B cell (primary cell): Measurements from ENCODE around the gene MYOCOS. TPM values are rescaled to one million over a fixed set of nuclear protein-coding genes. Genes with fewer than 3 reads are reported as not detected.

Experiments
- ATAC-seq: fragments of 200-7000 bp; cut with Tn5 transposase; one replicate; pipeline ENCODE4 v1.10.0; 2021; ENCODE audit warnings: low read depth, mild to moderate bottlenecking, moderate number of reproducible peaks, moderate library complexity
- CTCF ChIA-PET: fragments of 350-600 bp; sonication (Branson Sonifier 250); formaldehyde crosslinking; loops from one replicate; lab custom pipeline; 2021; ENCODE audit warnings: antibody characterized with exemption, inconsistent platforms; lab: Charles Lee
- POLR2A ChIA-PET: fragments of 350-600 bp; sonication (Branson Sonifier 250); formaldehyde crosslinking; loops from one replicate; lab custom pipeline; 2021; ENCODE audit warnings: antibody characterized with exemption; lab: Charles Lee
- DNase-seq: peaks from one replicate; pipeline ENCODE4 v3.0.0; 2013
- H2AFZ ChIP-seq: 2 replicates; pipeline ENCODE4 v1.6.1; 2012; ENCODE audit warnings: mild to moderate bottlenecking, low read depth, low read length; ENCODE audit not compliant: insufficient read depth, poor library complexity, severe bottlenecking
- H3K27ac ChIP-seq, 2 donors: 1 replicate in 1 of 2; 2 replicates in 1 of 2; pipeline ENCODE4 v1.5.1; 2012 to 2013; ENCODE audit warnings: low read length in 2 of 2, mild to moderate bottlenecking in 2 of 2, moderate library complexity in 1 of 2
- H3K27me3 ChIP-seq, 4 experiments: fragments of 200-600 bp in 1 of 4; sonication (generic) in 1 of 4; replicated peaks in 1 of 4; 1 replicate in 2 of 4; 2 replicates in 2 of 4; pipeline versions ENCODE4 v1.6.1 to v1.7.0; 2013 to 2016; ENCODE audit warnings: low read length in 3 of 4, mild to moderate bottlenecking in 2 of 4, mixed read lengths in 1 of 4, moderate library complexity in 1 of 4; ENCODE audit not compliant: insufficient read depth in 4 of 4, control insufficient read depth in 3 of 4; ENCODE audit errors: control extremely low read depth in 1 of 4
- H3K36me3 ChIP-seq, 2 experiments: replicated peaks in 1 of 2; 1 replicate in 1 of 2; 2 replicates in 1 of 2; pipeline versions ENCODE4 v1.6.1 to v1.7.1; 2013; ENCODE audit warnings: low read length in 1 of 2; ENCODE audit not compliant: insufficient read depth in 2 of 2, control insufficient read depth in 1 of 2; ENCODE audit errors: control extremely low read depth in 1 of 2, extremely low read depth in 1 of 2
- H3K4me1 ChIP-seq, 2 donors: fragments of 200-600 bp in 1 of 2; sonication (generic) in 1 of 2; 1 replicate in 1 of 2; 2 replicates in 1 of 2; pipeline versions ENCODE4 v1.5.1 to v1.6.1; 2013 to 2017; ENCODE audit warnings: low read length in 2 of 2; ENCODE audit not compliant: control insufficient read depth in 2 of 2, insufficient read depth in 2 of 2
- H3K4me2 ChIP-seq: replicated peaks from 2 replicates; pipeline ENCODE3; 2012; ENCODE audit warnings: mild to moderate bottlenecking, low read depth, low read length; ENCODE audit not compliant: poor library complexity, severe bottlenecking
- H3K4me3 ChIP-seq, 5 experiments: fragments of 200-600 bp in 1 of 5; sonication (generic) in 1 of 5; 1 replicate in 3 of 5; 2 replicates in 2 of 5; pipeline versions ENCODE4 v1.5.1 to v1.7.0; 2011 to 2016; ENCODE audit warnings: low read length in 4 of 5, mild to moderate bottlenecking in 4 of 5, low read depth in 2 of 5, control low read depth in 1 of 5, moderate library complexity in 1 of 5; ENCODE audit not compliant: insufficient read depth in 1 of 5; ENCODE audit errors: control extremely low read depth in 1 of 5, extremely low read depth in 1 of 5
- H3K79me2 ChIP-seq: fragments of 200-600 bp; sonication (generic); one replicate; pipeline ENCODE4 v1.6.0; 2016; ENCODE audit warnings: low read length; ENCODE audit not compliant: control insufficient read depth, insufficient read depth
- H3K9ac ChIP-seq: fragments of 200-600 bp; sonication (generic); 2 replicates; pipeline ENCODE4 v1.6.1; 2017; ENCODE audit warnings: mild to moderate bottlenecking, low read length, moderate library complexity
- H3K9me3 ChIP-seq, 3 donors: one replicate each; pipeline versions ENCODE4 v1.6.1 to v1.7.1; 2013; ENCODE audit warnings: low read length in 2 of 3; ENCODE audit not compliant: control insufficient read depth in 2 of 3, insufficient read depth in 1 of 3; ENCODE audit errors: control extremely low read depth in 1 of 3
- H4K20me1 ChIP-seq: 2 replicates; pipeline ENCODE4 v1.6.0; 2012; ENCODE audit warnings: mild to moderate bottlenecking, low read length; ENCODE audit not compliant: insufficient read depth, control insufficient read depth, poor library complexity, severe bottlenecking
- H3K27ac Mint-ChIP-seq: one replicate; pipeline ENCODE4 v1.8.0; 2021; ENCODE audit warnings: mixed read lengths
- H3K27me3 Mint-ChIP-seq: one replicate; pipeline ENCODE4 v1.8.0; 2021; ENCODE audit warnings: mixed read lengths
- H3K4me1 Mint-ChIP-seq: one replicate; pipeline ENCODE4 v1.8.0; 2021; ENCODE audit warnings: mixed read lengths
- H3K4me3 Mint-ChIP-seq: one replicate; pipeline ENCODE4 v1.8.0; 2021; ENCODE audit warnings: mixed read lengths
- H3K9me3 Mint-ChIP-seq: one replicate; pipeline ENCODE4 v1.8.0; 2022; ENCODE audit warnings: mixed read lengths; ENCODE audit not compliant: insufficient read depth
- CTCF ChIP-seq: fragments of 200-600 bp; IDR thresholded peaks from one replicate; pipeline ENCODE4 v1.8.0; 2022; ENCODE audit warnings: antibody characterized with exemption, mild to moderate bottlenecking
- EZH2 ChIP-seq: IDR thresholded peaks from 2 replicates; pipeline ENCODE4 v1.6.1; 2012; ENCODE audit warnings: borderline replicate concordance, low read depth, mild to moderate bottlenecking, moderate library complexity, low read length; ENCODE audit not compliant: insufficient read depth, poor library complexity, severe bottlenecking
- WGBS: methylation state at CpG from one replicate; pipeline ENCODE4 v1.1.5; 2013; ENCODE audit warnings: missing lambda C conversion rate; ENCODE audit not compliant: insufficient coverage; 5-methylcytosine and 5-hydroxymethylcytosine counted together
- intact Hi-C: fragments of 100-400 bp; cut with micrococcal nuclease; formaldehyde crosslinking; loops from one replicate; pipeline ENCODE4 v1.10.0; 2022
- polyA plus RNA-seq: library from polyadenylated mRNA; depleted of rRNA; stranded (reverse); fragments of >200 nt; gene quantifications from 2 replicates; pipeline ENCODE4 v1.2.3, GENCODE V29; 2012
- total RNA-seq, 2 donors: library from RNA; stranded (reverse); fragments of 120-200 nt in 1 of 2; gene quantifications; 1 replicate in 1 of 2; 2 replicates in 1 of 2; pipeline versions ENCODE4 v1.2.3 to v1.2.4, GENCODE V29; 2013 to 2022

The MYOCOS gene
- total and polyA plus RNA-seq, 2 donors (not counting 1 experiment from before 2014, with no cell fraction given), result 0.39 TPM; not detected in 1

DNA sequence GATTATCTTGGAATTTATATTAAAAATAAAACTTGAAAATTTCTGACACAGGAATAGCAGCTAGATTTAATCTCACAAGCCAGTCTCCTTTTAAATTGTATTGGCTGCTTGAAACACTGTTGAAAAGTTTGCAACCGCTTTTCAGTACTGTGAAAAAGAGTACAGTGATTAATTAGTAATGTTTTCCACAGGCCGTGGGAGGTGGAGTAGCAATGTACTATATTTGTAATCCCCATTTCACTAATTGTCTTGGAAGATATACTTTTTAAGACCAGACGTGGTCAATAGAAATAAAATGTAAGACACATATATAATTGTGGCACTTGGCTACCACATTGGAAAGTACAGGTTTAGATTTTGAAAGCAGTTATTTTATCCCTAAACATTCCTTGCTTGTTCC is 40.8 kb upstream of the MYOCOS start:
- no peaks in the 10 kb centered on the region for H3K79me2 ChIP-seq
- Mint-ChIP-seq H3K9me3 (no peaks in the 10 kb centered on the region), H3K4me3 (no peak overlapping the region), H3K27me3 (no peaks in the 10 kb centered on the region), H3K4me1 (no peaks in the 10 kb centered on the region), H3K27ac (no peak overlapping the region)
- H2AFZ ChIP-seq, result no peak overlapping the region
- no peak for DNase-seq
- no peaks in the 10 kb centered on the region for H3K4me1 ChIP-seq
- intact Hi-C loops, result no loop called here
- H3K27me3 ChIP-seq, result no peaks in the 10 kb centered on the region
- no peak overlapping the region for H3K4me2 ChIP-seq
- no CpG with 5 or more reads among the region's 3 CpGs for WGBS
- CTCF ChIA-PET, result interaction anchor here (1.0 kb wide), 1 partner anchor 13 kb away, joined by 3 read pairs; no protein-coding TSS in a partner anchor
- POLR2A ChIA-PET, result no interaction called here
- H3K4me3 ChIP-seq, result no peak overlapping the region
- no peaks in the 10 kb centered on the region for H3K9me3 ChIP-seq
- H4K20me1 ChIP-seq, result peaks cover 11% of the 10 kb centered on the region
- no peak for ATAC-seq
- H3K9ac ChIP-seq, result no peak overlapping the region
- no peak overlapping the region for H3K27ac ChIP-seq
- peaks cover 10 to 91% of the 10 kb centered on the region in 2 experiments for H3K36me3 ChIP-seq
- TF ChIP-seq CTCF, result no peak

GRCh38 chr1:171581766-171582165 is 40.3 kb upstream of the MYOCOS start:
- DNase-seq (no peak), ATAC-seq (no peak)
- no peak overlapping the region for H3K4me3 ChIP-seq
- Mint-ChIP-seq H3K27me3 (no peaks in the 10 kb centered on the region), H3K9me3 (no peaks in the 10 kb centered on the region), H3K4me3 (no peak overlapping the region), H3K27ac (peak overlapping the region; percentile 3), H3K4me1 (no peaks in the 10 kb centered on the region)
- CTCF ChIA-PET, result no interaction called here
- no peaks in the 10 kb centered on the region for H3K4me1 ChIP-seq
- intact Hi-C loops, result no loop called here
- TF ChIP-seq EZH2, result no peak
- no peak for TF ChIP-seq CTCF
- H3K36me3 ChIP-seq, result peaks cover 10 to 88% of the 10 kb centered on the region in 2 experiments
- H3K4me2 ChIP-seq, result no peak overlapping the region
- H3K27me3 ChIP-seq, result no peaks in the 10 kb centered on the region
- H3K27ac ChIP-seq, result no peak overlapping the region
- H3K79me2 ChIP-seq, result no peaks in the 10 kb centered on the region
- H3K9me3 ChIP-seq, result no peaks in the 10 kb centered on the region
- no peak overlapping the region for H3K9ac ChIP-seq
- peaks cover 11% of the 10 kb centered on the region for H4K20me1 ChIP-seq
- POLR2A ChIA-PET, result no interaction called here
- H2AFZ ChIP-seq, result no peak overlapping the region
